Measurements from ENCODE around the gene TNNT2. TPM values are rescaled to one million over a fixed set of nuclear protein-coding genes. Genes with fewer than 3 reads are reported as not detected.

The TNNT2 gene
- total RNA-seq, 2 donors from 2014 or later = not detected

- no peak overlapping the region for H3K27ac Mint-ChIP-seq
- H3K4me1 Mint-ChIP-seq = no peaks in the 10 kb centered on the region
- no peaks in the 10 kb centered on the region for H3K36me3 Mint-ChIP-seq (ENCODE audit: low read depth)
- peaks cover 29% of the 10 kb centered on the region for H3K27me3 Mint-ChIP-seq
- no peak for ATAC-seq (replicated peaks)
- H3K9me3 Mint-ChIP-seq = no peaks in the 10 kb centered on the region
- no peak overlapping the region for H3K4me3 Mint-ChIP-seq
These were observed 1.4 kb downstream of the TNNT2 start for GRCh38 chr1:201376107-201376463.

- Mint-ChIP-seq H3K27ac (no peak overlapping the region), H3K4me1 (no peaks in the 10 kb centered on the region), H3K36me3 (ENCODE audit: low read depth) (no peaks in the 10 kb centered on the region), H3K4me3 (no peak overlapping the region), H3K9me3 (no peaks in the 10 kb centered on the region), H3K27me3 (peaks cover 30% of the 10 kb centered on the region)
- ATAC-seq (replicated peaks) = no peak
These were observed 2.3 kb downstream of the TNNT2 start for GRCh38 chr1:201375169-201375568.

- H3K27me3 Mint-ChIP-seq = peaks cover 30% of the 10 kb centered on the region
- H3K27ac Mint-ChIP-seq = no peak overlapping the region
- H3K4me1 Mint-ChIP-seq = no peaks in the 10 kb centered on the region
- H3K4me3 Mint-ChIP-seq = no peak overlapping the region
- no peak for ATAC-seq (replicated peaks)
- H3K9me3 Mint-ChIP-seq = no peaks in the 10 kb centered on the region
- H3K36me3 Mint-ChIP-seq (ENCODE audit: low read depth) = no peaks in the 10 kb centered on the region
These were observed 3.1 kb downstream of the TNNT2 start for GRCh38 chr1:201374364-201374763.

- H3K9me3 Mint-ChIP-seq = no peaks in the 10 kb centered on the region
- H3K36me3 Mint-ChIP-seq (ENCODE audit: low read depth) = no peaks in the 10 kb centered on the region
- peaks cover 41% of the 10 kb centered on the region for H3K27me3 Mint-ChIP-seq
- no peaks in the 10 kb centered on the region for H3K4me1 Mint-ChIP-seq
- no peak overlapping the region for H3K27ac Mint-ChIP-seq
- H3K4me3 Mint-ChIP-seq = no peak overlapping the region
- no peak for ATAC-seq (replicated peaks)
These were observed 5.7 kb downstream of the TNNT2 start for GRCh38 chr1:201371792-201372191.

DNA sequence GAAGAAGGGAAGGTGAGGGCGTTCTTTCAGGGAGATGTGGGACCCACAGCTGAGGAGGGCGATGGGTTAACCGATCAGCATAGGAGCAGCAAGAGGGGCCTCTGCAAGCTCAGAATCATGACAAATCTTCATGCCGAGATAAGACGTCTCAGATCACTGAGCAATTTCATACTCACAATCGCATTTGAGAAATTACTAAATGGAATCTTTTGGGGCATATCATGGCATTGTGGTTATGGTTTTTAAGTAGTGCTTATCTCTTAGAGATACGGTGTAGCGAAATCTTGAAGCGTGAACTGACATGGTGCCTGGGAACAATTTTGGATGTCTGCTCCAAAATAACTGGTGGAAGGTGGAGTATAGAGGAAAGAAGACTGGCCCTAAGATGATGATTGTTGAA lies 6.2 kb downstream of the TNNT2 start:
- Mint-ChIP-seq H3K4me1 (no peaks in the 10 kb centered on the region), H3K4me3 (no peak overlapping the region), H3K9me3 (no peaks in the 10 kb centered on the region), H3K36me3 (ENCODE audit: low read depth) (no peaks in the 10 kb centered on the region), H3K27me3 (peaks cover 41% of the 10 kb centered on the region), H3K27ac (no peak overlapping the region)
- no peak for ATAC-seq (replicated peaks)

DNA sequence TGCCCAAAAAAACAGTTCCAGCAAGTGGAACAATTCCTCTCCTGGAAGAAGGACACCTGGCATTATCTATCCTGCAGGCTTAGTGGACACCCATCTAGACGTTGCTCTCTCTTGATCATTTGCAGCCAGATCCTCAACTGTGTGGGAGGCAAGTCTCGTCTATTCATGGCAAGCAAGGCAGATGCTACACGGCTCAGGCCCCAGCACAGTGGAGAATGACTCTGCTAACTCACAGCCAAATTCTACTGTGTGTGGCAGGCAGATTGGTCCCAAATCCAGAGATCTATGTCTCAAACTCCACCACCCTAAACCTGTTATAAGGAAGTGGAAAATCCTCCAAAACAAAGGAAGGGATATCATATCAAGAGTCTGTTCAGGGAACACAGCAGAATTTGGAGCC lies 7.0 kb downstream of the TNNT2 start:
- Mint-ChIP-seq H3K27me3 (peaks cover 37% of the 10 kb centered on the region), H3K9me3 (no peaks in the 10 kb centered on the region), H3K27ac (no peak overlapping the region), H3K4me3 (no peak overlapping the region), H3K4me1 (no peaks in the 10 kb centered on the region), H3K36me3 (ENCODE audit: low read depth) (no peaks in the 10 kb centered on the region)
- no peak for ATAC-seq (replicated peaks)

GRCh38 chr1:201369209-201369608 lies 8.3 kb downstream of the TNNT2 start:
- peaks cover 30% of the 10 kb centered on the region for H3K27me3 Mint-ChIP-seq
- no peak overlapping the region for H3K4me3 Mint-ChIP-seq
- no peaks in the 10 kb centered on the region for H3K4me1 Mint-ChIP-seq
- H3K27ac Mint-ChIP-seq = no peak overlapping the region
- no peaks in the 10 kb centered on the region for H3K9me3 Mint-ChIP-seq
- H3K36me3 Mint-ChIP-seq (ENCODE audit: low read depth) = no peaks in the 10 kb centered on the region
- ATAC-seq (replicated peaks) = no peak

DNA sequence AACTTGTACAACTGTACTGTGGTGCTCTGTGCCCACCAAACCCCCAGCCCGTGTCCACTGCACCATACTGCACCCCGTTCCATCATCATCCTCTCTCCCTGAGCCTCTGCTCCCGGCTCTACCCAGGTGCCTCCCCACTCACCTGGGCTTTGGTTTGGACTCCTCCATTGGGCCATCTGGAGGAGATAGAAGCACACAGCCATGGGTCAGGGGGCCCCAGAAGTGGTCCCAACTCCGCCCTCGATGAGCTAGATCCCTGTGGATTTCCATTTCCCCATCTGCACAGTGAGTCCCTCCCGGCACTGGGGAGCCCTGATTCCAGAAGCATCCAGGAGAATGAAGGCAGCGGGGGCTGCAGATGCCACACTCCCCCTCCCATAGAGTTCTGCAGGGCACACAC lies 10.8 kb downstream of the TNNT2 start:
- Mint-ChIP-seq H3K4me1 (no peaks in the 10 kb centered on the region), H3K27ac (no peak overlapping the region), H3K36me3 (ENCODE audit: low read depth) (no peaks in the 10 kb centered on the region), H3K4me3 (no peak overlapping the region), H3K27me3 (peaks cover 32% of the 10 kb centered on the region), H3K9me3 (no peaks in the 10 kb centered on the region)
- no peak for ATAC-seq (replicated peaks)

DNA sequence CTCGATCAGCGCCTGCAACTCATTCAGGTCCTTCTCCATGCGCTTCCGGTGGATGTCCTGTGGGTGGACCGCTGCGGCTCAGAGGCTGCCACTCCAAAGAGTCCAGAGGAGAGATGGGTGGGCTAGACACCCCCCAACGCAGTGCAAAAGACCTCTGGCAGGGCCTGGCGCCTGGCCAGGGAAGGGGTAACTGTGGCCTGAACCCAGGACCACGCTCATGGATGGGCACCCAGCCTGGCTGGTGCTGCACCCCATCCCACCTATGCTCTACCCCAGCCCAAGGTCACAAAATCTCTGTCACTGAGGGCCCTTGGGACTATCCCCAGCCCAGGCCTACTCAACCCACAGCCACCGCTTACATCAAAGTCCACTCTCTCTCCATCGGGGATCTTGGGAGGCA lies 12.2 kb downstream of the TNNT2 start:
- Mint-ChIP-seq H3K27me3 (peaks cover 25% of the 10 kb centered on the region), H3K36me3 (ENCODE audit: low read depth) (no peaks in the 10 kb centered on the region), H3K4me1 (no peaks in the 10 kb centered on the region), H3K4me3 (no peak overlapping the region), H3K9me3 (no peaks in the 10 kb centered on the region), H3K27ac (no peak overlapping the region)
- no peak for ATAC-seq (replicated peaks)

DNA sequence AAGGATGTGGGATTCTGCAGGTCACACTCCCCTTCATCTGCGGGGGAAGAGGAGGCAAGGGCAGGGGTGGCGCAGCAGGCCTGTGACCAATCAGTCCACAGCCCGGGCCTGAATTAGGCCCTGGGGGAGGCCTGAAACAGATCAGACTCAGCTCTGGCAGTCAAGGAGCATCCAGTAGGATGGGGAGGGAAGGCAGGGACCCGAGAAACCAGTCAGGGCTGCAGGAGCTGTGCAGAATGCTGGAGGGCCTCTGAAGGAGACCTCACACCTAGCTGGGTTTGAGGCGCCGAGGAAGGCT lies 12.7 kb downstream of the TNNT2 start:
- Mint-ChIP-seq H3K27ac (no peak overlapping the region), H3K4me1 (no peaks in the 10 kb centered on the region), H3K27me3 (peaks cover 25% of the 10 kb centered on the region), H3K9me3 (no peaks in the 10 kb centered on the region), H3K4me3 (no peak overlapping the region), H3K36me3 (ENCODE audit: low read depth) (no peaks in the 10 kb centered on the region)
- no peak for ATAC-seq (replicated peaks)

- Mint-ChIP-seq H3K4me3 (no peak overlapping the region), H3K27ac (no peak overlapping the region), H3K36me3 (ENCODE audit: low read depth) (no peaks in the 10 kb centered on the region), H3K27me3 (peaks cover 18% of the 10 kb centered on the region), H3K4me1 (no peaks in the 10 kb centered on the region), H3K9me3 (no peaks in the 10 kb centered on the region)
- ATAC-seq (replicated peaks) = no peak
These were observed 14.0 kb downstream of the TNNT2 start for GRCh38 chr1:201363467-201363866.

DNA sequence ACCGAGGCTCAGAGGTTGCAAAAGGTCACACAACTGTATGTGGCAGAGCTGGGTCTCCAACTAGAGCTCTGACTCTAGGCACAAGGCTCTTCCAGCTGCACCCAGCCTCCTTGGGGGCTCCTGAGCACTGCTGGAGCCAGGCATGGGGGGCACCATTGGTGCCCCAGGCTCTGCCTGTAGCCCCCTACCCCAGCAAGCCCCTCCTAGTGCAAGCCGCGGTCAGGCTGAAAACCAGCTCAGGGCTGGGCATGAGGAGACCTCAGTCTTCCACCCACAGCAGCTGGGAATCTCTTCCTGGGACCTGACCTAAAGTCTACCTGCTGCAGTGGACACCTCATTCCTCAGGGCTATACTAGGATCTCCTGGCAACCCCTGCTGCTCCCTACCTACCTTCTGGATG lies 14.6 kb downstream of the TNNT2 start:
- Mint-ChIP-seq H3K36me3 (ENCODE audit: low read depth) (no peaks in the 10 kb centered on the region), H3K4me3 (no peak overlapping the region), H3K27ac (no peak overlapping the region), H3K4me1 (no peaks in the 10 kb centered on the region), H3K9me3 (no peaks in the 10 kb centered on the region), H3K27me3 (peaks cover 18% of the 10 kb centered on the region)
- no peak for ATAC-seq (replicated peaks)

DNA sequence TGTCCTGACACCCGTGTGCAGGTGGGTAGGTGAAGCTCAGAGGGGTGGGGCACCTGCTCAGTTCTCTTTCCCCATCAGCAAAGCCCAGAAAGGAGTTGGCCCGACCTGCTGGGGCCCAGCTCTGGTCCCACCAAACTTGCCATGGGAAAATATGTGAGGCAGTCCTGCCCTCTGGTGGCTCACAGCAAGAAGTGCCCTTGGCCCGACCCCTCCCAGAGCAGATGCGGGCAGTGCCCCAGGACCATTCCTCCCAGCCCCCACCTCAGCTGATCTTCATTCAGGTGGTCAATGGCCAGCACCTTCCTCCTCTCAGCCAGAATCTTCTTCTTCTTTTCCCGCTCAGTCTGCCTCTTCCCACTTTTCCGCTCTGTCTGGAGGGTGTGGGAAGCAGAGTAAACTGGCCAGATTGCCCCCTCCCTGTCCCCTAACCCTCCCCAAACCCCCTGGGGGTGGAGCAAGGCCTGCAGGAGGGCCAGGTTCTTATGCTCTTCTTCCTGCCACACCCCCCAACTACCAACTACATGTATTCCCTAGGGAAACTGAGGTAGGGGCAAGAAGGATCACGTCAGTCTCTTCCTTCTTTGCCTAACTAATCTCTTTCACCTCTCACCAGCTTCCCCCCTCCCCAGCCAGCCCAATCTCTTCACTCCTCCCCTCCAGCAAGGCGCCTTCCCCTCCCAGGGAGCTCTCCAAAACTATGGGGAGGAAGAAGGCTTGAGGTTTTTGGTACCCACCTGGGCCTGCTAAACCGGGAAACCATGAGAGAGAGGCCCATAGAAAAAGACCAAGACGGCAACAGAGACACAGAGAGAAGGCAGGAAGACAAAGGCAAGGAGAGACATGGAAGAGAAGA lies 15.6 kb downstream of the TNNT2 start:
- Mint-ChIP-seq H3K9me3 (no peaks in the 10 kb centered on the region), H3K27me3 (peaks cover 14% of the 10 kb centered on the region), H3K4me3 (no peak overlapping the region), H3K27ac (no peak overlapping the region), H3K4me1 (no peaks in the 10 kb centered on the region), H3K36me3 (ENCODE audit: low read depth) (no peaks in the 10 kb centered on the region)
- ATAC-seq (replicated peaks) = peak; percentile 40

- H3K27me3 Mint-ChIP-seq = peaks cover 14% of the 10 kb centered on the region
These were observed 16.4 kb downstream of the TNNT2 start for GRCh38 chr1:201360901-201361651.

DNA sequence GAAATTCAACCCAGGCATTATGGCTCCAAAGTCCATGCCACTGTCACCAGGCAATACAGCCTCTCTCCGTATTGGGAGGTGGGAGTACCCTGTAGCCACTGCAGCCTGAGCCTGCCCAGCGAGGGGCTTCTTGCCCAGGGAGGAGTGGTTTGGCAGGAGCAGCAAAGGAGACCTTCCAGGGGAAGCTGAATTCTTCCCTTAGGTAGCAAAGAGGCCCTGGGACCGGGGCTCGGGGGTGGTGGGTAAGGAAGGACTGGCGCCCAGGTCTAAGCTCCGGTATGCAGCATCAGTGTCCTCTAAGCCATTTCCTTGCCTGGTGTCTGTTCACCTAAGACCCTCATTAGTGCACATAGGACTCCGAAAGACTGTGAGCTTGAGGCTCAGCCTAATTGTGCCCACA lies 17.0 kb downstream of the TNNT2 start:
- ATAC-seq (replicated peaks) = no peak
- Mint-ChIP-seq H3K4me3 (no peak overlapping the region), H3K36me3 (ENCODE audit: low read depth) (no peaks in the 10 kb centered on the region), H3K4me1 (no peaks in the 10 kb centered on the region), H3K9me3 (no peaks in the 10 kb centered on the region), H3K27me3 (peaks cover 14% of the 10 kb centered on the region), H3K27ac (no peak overlapping the region)

More at GRCh38 chr1:201360901-201361651, 16.4 kb downstream of the TNNT2 start:
- H3K4me3 Mint-ChIP-seq = no peak overlapping the region
- ATAC-seq (replicated peaks) = no peak
- H3K36me3 Mint-ChIP-seq (ENCODE audit: low read depth) = no peaks in the 10 kb centered on the region
- no peak overlapping the region for H3K27ac Mint-ChIP-seq
- no peaks in the 10 kb centered on the region for H3K9me3 Mint-ChIP-seq
- no peaks in the 10 kb centered on the region for H3K4me1 Mint-ChIP-seq
